Adrenal gland (tissue), 12 donors: Measurements from ENCODE around the gene RAB11B. TPM values are rescaled to one million over a fixed set of nuclear protein-coding genes. Genes with fewer than 3 reads are reported as not detected.

Experiments used
- DNase-seq, 7 donors: peaks; one replicate each; pipeline ENCODE4 v3.0.0-alpha.2; 2019 to 2020
- H3K27ac ChIP-seq, 5 donors: fragments of 200-600 bp; sonication (generic) in 4 of 5; 1 replicate in 3 of 5; 2 replicates in 2 of 5; pipeline versions ENCODE4 v1.5.1 to v1.8.0; 2016 to 2020; ENCODE audit warnings: mild to moderate bottlenecking in 1 of 5
- H3K27me3 ChIP-seq: fragments of 200-600 bp; 2 replicates; pipeline ENCODE4 v1.8.0; 2021
- H3K36me3 ChIP-seq, 2 donors: fragments of 200-600 bp; replicated peaks in 1 of 2; 1 replicate in 1 of 2; 2 replicates in 1 of 2; pipeline versions ENCODE4 v1.5.1 to v1.8.0; 2018 to 2022
- H3K4me1 ChIP-seq, 2 donors: fragments of 200-600 bp; replicated peaks in 1 of 2; 1 replicate in 1 of 2; 2 replicates in 1 of 2; pipeline versions ENCODE4 v1.5.1 to v1.8.0; 2018 to 2021
- H3K4me3 ChIP-seq, 4 donors: fragments of 200-600 bp; sonication (generic) in 3 of 4; one replicate each; pipeline ENCODE4 v1.5.1; 2016 to 2018
- H3K9me3 ChIP-seq, 3 donors: fragments of 200-600 bp; sonication (generic) in 1 of 3; replicated peaks in 1 of 3; 1 replicate in 2 of 3; 2 replicates in 1 of 3; pipeline versions ENCODE4 v1.5.1 to v1.8.0; 2016 to 2021
- CTCF ChIP-seq, 6 experiments: fragments of 450-650 bp in 4 of 6; fragments of 200-600 bp in 2 of 6; sonication (generic) in 1 of 6; IDR thresholded peaks; 1 replicate in 5 of 6; 2 replicates in 1 of 6; pipeline versions ENCODE4 v1.5.1 to v1.8.0; 2016 to 2021; ENCODE audit warnings: antibody characterized with exemption in 6 of 6, mild to moderate bottlenecking in 2 of 6, moderate library complexity in 1 of 6
- POLR2A ChIP-seq, 2 donors: fragments of 450-650 bp; IDR thresholded peaks; one replicate each; pipeline ENCODE4 v1.6.1; 2017; ENCODE audit warnings: antibody characterized with exemption in 2 of 2, mild to moderate bottlenecking in 2 of 2, moderate library complexity in 1 of 2
- WGBS, 4 donors: extraction: QIAGEN DNeasy Blood & Tissue Kit in 2 of 4; methylation state at CpG; one replicate each; pipeline versions ENCODE4 v1.1.5 to v1.1.7; 2013 to 2017; 5-methylcytosine and 5-hydroxymethylcytosine counted together
- intact Hi-C, 2 donors: fragments of 100-400 bp; cut with DNase I; formaldehyde crosslinking; loops; one replicate each; pipeline versions ENCODE4 v1.14.1 to v1.15.0; 2022 to 2023
- polyA plus RNA-seq, 3 donors: library from polyadenylated mRNA; stranded (reverse); fragments of 200-250 nt in 2 of 3; fragments of 350-450 nt in 1 of 3; fragmentation: Illumina TruSeq in 1 of 3; extraction: RNeasy Lipid Tissue Mini Kit (QIAGEN cat#74804) in 1 of 3; gene quantifications; one replicate each; pipeline ENCODE4 v1.2.3, GENCODE V29; 2013 to 2014
- total RNA-seq, 9 donors: library from RNA; depleted of rRNA in 4 of 9; stranded (reverse); fragments of >200 nt in 4 of 9; fragments of 120-200 nt in 1 of 9; fragmentation: NEBNext Ultra II Directional in 1 of 9; extraction: Animal tissue kit (Norgen Biotek cat#: 25700) in 1 of 9; gene quantifications; one replicate each; pipeline versions ENCODE4 v1.1.0 to v1.2.4, GENCODE V29; 2013 to 2023
- donor health status: healthy with polysubstance abuse.
- donor health status: Bipolar disorder and iron deficiency.
- donor health status: DM: yes; HTN: yes; CAD: no.
- donor health status: DM: no; HTN: no; CAD: no.
- donor health status: DM: no; HTN: no; CAD: no.
- donor health status: DM: yes; HTN: yes; CAD: no.

Gene RAB11B
- total and polyA plus RNA-seq, 12 donors = 10.7 to 155 (median 72.2) TPM

- H3K27me3 ChIP-seq = no peaks in the 10 kb centered on the region
Observed at GRCh38 chr19:8446061-8446709, 56.0 kb downstream of the RAB11B start.

GRCh38 chr19:8449830-8450229 is 59.7 kb downstream of the RAB11B start:
- Histone ChIP-seq H3K27ac (peak overlapping the region in 2 of 5 donors; percentile 7 to 35), H3K9me3 (no peaks in the 10 kb centered on the region), H3K4me1 (peaks cover 41 to 81% of the 10 kb centered on the region in 2 donors), H3K4me3 (no peak overlapping the region), H3K36me3 (peaks cover 0 to 17% of the 10 kb centered on the region in 2 donors), H3K27me3 (no peaks in the 10 kb centered on the region)
- TF ChIP-seq POLR2A (IDR thresholded peaks at IDR 0.05) (no peak), CTCF (IDR thresholded peaks at IDR 0.05) (no peak)
- DNase-seq = peak in 3 of 7 donors; percentile 35 to 54 (median 51)
- intact Hi-C loops = no loop called here
- WGBS, 4 donors = 42 to 65% (median 53%) methylated on average over 6 to 7 of the region's 8 CpGs

More at GRCh38 chr19:8446061-8446709, 56.0 kb downstream of the RAB11B start:
- Histone ChIP-seq H3K27ac (peak overlapping the region; percentile 7 to 100 (median 93)), H3K4me1 (peaks cover 21 to 48% of the 10 kb centered on the region in 2 donors), H3K4me3 (peak overlapping the region in 3 of 4 donors; percentile 91 to 98 (median 93)), H3K9me3 (no peaks in the 10 kb centered on the region), H3K36me3 (peaks cover 0 to 17% of the 10 kb centered on the region in 2 donors)
- WGBS, 4 donors = 25 to 32% (median 26%) methylated on average over 16 of the region's 16 CpGs
- no peak for DNase-seq
- intact Hi-C loops = no loop called here
- TF ChIP-seq POLR2A (IDR thresholded peaks at IDR 0.05) = no peak
- TF ChIP-seq CTCF (IDR thresholded peaks at IDR 0.05) = no peak

GRCh38 chr19:8451377-8451776 is 61.2 kb downstream of the RAB11B start:
- H3K36me3 ChIP-seq = peaks cover 0 to 29% of the 10 kb centered on the region in 2 donors
- no peaks in the 10 kb centered on the region for H3K27me3 ChIP-seq
- intact Hi-C loops = no loop called here
- H3K27ac ChIP-seq = peak overlapping the region in 3 of 5 donors; percentile 5 to 21 (median 15)
- TF ChIP-seq CTCF (IDR thresholded peaks at IDR 0.05) = no peak
- no peak for TF ChIP-seq POLR2A (IDR thresholded peaks at IDR 0.05)
- H3K4me3 ChIP-seq = no peak overlapping the region
- 47 to 56% (median 49%) methylated on average over 5 to 6 of the region's 6 CpGs for WGBS, 4 donors
- no peak for DNase-seq
- H3K4me1 ChIP-seq = peaks cover 33 to 78% of the 10 kb centered on the region in 2 donors
- H3K9me3 ChIP-seq = no peaks in the 10 kb centered on the region

DNA sequence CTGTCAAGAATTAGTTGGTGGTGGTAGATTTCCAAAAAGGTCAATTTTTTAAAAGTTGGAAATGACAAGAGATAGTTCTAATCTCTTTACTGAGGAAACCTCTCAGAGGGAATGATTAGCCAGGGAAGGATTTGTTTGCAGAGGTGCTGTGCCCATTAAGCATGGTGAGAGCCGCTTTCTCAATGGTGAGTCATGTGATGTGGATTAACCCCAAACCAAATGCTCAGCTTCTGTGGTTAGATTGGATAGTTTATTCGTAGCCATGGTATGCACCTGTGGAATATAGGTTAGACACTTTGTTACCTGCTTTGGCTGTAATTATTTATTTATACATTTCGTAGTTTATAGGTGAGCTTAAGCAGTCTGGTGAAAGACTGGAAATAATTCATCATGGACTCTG is 61.7 kb downstream of the RAB11B start:
- H3K4me1 ChIP-seq = peaks cover 28 to 78% of the 10 kb centered on the region in 2 donors
- peak overlapping the region in 3 of 5 donors; percentile 5 to 21 (median 15) for H3K27ac ChIP-seq
- peaks cover 0 to 29% of the 10 kb centered on the region in 2 donors for H3K36me3 ChIP-seq
- no peak overlapping the region for H3K4me3 ChIP-seq
- no peaks in the 10 kb centered on the region for H3K9me3 ChIP-seq
- DNase-seq = no peak
- H3K27me3 ChIP-seq = no peaks in the 10 kb centered on the region
- WGBS, 4 donors = 55 to 71% (median 66%) methylated on average over 3 of the region's 3 CpGs
- TF ChIP-seq POLR2A (IDR thresholded peaks at IDR 0.05) (no peak), CTCF (IDR thresholded peaks at IDR 0.05) (no peak)
- intact Hi-C loops = no loop called here
